GM18517 (cell line): ENCODE results near the gene PPP2CA.
"Not testable (repeated sequence)": the region's sequence is repeated elsewhere in the genome, so short reads cannot be mapped to it uniquely, and the experiment has no call there.

ENCODE experiments used
- ATAC-seq: cut with Tn5 transposase; IDR thresholded peaks from one replicate; pipeline ENCODE4 v1.9.1; 2021; ENCODE audit warnings: mild to moderate bottlenecking, moderate library complexity; ENCODE audit not compliant: unreplicated experiment

PPP2CA gene

GRCh38 chr5:134203630-134204029 lies 22.2 kb downstream of the PPP2CA start:
- ATAC-seq, result no peak

DNA sequence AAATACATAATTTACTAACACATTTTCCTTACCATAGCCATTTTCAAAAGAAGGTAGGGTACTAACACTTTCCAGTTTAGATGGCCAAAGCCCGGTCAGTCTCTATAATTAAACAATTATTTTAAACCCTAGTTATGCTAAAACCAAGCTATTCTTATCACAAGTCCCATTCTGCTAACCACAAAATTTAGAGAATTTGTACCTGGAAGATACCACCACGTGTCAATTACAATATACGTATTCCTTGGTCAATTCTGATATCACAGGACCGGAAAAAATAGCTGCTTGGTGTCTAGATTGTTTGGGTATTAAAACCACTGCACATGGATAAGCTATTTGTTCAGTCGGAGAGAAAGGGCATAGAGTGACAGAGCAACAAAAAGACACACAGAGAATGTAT lies 30.2 kb downstream of the PPP2CA start:
- ATAC-seq, result no peak

GRCh38 chr5:134189031-134189430 lies 36.8 kb downstream of the PPP2CA start:
- no peak for ATAC-seq

DNA sequence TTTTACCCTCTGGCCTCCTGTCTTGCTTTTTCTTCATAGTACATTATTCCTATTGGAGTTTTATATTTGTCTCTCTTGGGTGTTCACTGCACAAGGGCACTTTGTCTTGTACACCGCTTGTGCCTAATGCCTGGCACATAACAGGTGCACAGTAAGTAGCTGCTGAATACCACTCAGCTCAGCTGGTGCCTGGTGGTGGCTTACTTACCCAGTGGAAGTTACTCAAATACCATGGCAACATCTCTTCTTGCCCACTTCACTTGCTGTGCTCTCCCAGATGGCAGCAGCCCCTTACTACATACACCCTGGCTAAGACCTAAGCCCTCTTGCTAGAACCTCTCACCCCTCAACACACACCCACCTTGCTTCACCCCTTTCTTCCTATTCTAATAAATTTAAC lies 37.8 kb downstream of the PPP2CA start:
- no peak for ATAC-seq

GRCh38 chr5:134184155-134185135 lies 41.4 kb downstream of the PPP2CA start:
- ATAC-seq, result no peak

GRCh38 chr5:134183481-134183880 lies 42.4 kb downstream of the PPP2CA start:
- ATAC-seq, result no peak

- no peak for ATAC-seq
Measured at GRCh38 chr5:134178096-134178419, 47.8 kb downstream of the PPP2CA start.

DNA sequence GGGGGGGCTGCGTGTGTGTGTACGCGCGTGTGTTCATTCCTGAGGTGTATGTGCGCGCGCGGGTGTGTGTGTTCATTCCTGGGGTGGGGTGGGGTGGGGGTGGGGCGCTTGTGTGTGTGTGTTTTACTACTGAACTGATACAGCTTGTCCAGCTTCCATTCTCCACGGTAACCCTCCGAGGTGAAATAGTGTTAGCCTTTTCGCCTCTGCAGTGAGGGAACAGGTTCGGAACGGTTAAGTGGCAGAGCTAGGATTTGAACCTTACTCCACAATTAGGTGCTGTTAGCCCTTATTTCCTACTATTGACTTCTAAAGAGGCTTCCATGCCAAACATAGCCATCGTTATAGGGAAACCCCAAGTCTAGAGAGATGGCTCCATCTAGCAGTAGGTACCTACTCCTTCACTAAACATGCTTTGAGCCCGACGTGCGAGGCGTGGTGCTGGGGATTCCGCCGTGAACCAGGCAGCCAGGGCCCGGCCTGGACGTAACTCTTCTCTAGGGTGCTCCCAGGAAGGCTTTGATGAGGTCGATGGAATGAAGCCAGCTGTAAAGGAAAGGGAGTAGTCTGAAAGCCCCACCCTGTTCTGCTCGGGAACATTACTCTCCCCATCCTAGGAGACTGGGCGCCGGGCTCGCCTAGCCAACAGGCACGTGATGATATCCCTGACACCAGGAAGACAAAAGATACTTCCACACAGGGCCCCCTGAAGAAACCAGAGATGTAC lies 48.3 kb downstream of the PPP2CA start:
- ATAC-seq, result no peak

GRCh38 chr5:134176511-134177368 lies 49.1 kb downstream of the PPP2CA start, which contains the start of gene SKP1:
SKP1 (minus strand) TSS chr5:134176950; CDS start chr5:134174022, 2,928 bp downstream.
- peak; percentile 57 for ATAC-seq

- peak; percentile 3 for ATAC-seq
Measured at GRCh38 chr5:134175921-134176510, 49.9 kb downstream of the PPP2CA start.

GRCh38 chr5:134174841-134175839 lies 50.7 kb downstream of the PPP2CA start:
- ATAC-seq, result no peak

GRCh38 chr5:134171972-134172371 lies 53.9 kb downstream of the PPP2CA start:
- no peak for ATAC-seq

DNA sequence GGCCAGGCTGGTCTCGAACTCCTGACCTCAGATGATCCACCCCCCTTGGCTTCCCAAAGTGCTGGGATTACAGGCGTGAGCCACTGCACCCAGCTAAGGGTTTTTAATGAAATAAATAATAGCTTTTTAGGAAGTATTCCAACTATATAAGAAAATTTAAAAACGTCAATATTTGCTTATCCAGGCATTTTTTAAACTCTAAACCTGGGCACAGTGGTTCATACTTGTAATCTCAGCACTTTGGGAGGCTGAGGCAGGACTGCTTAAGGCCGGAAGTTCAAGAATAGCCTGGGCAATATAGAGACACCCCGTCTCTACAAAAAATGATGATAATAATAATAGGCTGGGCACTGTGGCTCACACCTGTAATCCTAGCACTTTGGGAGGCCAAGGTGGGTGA lies 63.3 kb downstream of the PPP2CA start:
- no peak for ATAC-seq

GRCh38 chr5:134161513-134162395 lies 64.1 kb downstream of the PPP2CA start:
- no peak for ATAC-seq

DNA sequence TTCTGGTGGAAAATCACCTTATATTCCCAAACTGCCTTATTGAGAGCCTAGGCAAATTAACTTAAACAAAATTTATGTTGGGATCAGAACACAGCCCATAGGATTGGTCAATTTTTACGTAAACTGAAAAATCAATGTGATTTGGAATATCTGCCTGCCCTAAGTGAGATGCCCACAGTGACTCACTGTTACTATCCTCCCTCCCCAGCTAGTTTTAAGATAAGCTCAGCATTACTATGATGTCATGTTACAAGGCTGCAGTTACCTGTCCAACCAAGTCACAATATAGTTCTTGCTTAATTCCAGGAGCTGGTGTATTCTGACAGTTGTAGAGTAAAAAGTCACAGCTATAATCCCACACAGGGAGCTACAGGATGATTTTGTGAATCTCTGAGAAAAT lies 72.2 kb downstream of the PPP2CA start:
- no peak for ATAC-seq

- no peak for ATAC-seq
Measured at GRCh38 chr5:134153241-134153640, 72.6 kb downstream of the PPP2CA start.

DNA sequence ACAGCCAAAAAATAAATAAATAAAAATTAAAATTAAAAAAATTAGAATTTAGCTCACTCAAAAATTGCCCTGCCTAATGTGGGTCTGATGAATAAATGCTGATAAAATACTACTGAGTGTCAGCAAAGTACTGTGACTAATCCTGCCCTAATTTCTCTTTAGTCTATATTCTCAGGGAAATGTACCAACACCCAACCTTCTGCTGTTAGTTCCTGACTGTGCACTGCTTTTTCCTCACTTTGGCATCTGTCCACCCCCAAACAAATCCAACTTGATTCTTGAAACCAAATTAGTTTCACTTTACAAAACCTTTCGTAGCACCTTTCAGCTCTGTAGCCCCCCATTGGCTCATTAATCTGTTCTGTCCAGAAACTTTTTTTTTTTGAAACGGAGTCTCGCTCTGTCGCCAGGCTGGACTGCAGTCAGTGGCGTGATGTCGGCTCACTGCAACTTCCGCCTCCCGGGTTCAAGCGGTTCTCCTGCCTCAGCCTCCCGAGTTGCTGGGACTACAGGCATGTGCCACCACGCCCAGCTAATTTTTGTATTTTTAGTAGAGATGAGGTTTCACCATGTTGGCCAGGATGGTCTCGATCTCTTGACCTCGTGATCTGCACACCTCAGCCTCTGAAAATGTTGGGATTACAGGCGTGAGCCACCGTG lies 73.6 kb downstream of the PPP2CA start:
- ATAC-seq, result not testable (repeated sequence)

DNA sequence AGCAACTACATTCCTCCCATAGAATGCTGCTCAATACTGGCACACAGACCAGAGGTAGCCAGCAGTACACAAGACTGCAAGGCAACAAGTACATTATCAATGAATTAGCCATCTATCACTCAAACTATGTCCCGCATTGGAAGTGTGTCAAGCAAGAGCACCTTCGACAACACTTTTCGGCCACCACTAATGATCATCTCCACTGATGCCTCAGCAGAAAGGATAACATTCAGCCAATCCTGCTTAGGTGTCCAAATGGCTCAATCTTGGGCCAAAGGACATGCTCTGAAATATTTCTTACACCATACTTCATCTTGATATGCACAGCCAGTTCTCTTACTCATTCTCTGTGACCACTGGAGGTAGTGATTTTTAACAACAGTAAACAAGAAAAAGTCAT lies 74.2 kb downstream of the PPP2CA start:
- no peak for ATAC-seq
